IPS DF 19.7 (cell line): ENCODE results near the gene SPSB2.

Experiments used
- DNase-seq: peaks from one replicate; pipeline ENCODE4 v3.0.0-alpha.2; 2013; ENCODE audit warnings: low read depth, low spot score

SPSB2 gene

DNA sequence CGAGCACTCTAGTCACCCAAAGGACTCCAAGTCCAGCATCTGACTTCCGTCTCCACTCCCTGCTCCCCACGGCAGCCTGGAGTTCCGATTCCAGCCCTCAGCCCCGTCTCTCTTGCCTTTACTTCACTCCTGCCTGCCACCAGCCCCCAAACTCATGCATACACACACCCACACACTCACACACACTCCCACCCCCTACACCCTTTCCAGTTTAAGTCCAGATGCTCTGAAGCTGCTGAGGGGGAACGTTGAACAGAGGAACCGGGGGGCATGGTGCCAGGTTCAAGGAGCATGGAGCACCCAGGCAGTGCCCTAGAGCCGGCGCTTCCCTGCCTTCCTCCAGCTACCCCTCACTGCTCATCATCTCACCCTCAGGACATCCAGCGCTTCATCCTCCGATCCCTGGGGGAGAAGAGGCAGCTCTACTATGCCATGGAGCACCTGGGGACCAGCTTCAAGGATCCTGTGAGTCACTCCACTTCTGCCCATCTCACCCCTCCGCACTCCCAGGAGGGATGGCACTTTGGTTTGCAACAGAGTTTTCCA, 41.6 kb downstream of the SPSB2 start:
- no peak for DNase-seq

DNA sequence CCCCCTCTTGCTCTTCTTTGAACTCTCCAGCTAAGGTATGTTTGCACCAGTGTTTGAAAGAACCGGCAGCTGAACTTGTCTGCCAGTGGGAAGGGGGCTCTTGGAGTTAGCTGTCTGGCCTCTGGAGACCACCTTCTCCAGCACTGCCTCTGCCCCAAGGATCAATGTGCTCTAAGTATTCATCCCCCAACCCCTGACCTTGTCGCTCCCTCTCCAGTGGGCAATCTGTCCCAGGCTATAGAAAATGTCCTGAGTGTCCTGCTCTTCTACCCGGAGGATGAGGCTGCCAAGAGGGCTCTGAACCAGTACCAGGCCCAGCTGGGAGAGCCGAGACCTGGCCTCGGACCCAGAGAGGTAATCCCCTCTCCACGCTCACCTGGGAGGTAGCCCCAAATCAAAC, 42.1 kb downstream of the SPSB2 start:
- no peak for DNase-seq

DNA sequence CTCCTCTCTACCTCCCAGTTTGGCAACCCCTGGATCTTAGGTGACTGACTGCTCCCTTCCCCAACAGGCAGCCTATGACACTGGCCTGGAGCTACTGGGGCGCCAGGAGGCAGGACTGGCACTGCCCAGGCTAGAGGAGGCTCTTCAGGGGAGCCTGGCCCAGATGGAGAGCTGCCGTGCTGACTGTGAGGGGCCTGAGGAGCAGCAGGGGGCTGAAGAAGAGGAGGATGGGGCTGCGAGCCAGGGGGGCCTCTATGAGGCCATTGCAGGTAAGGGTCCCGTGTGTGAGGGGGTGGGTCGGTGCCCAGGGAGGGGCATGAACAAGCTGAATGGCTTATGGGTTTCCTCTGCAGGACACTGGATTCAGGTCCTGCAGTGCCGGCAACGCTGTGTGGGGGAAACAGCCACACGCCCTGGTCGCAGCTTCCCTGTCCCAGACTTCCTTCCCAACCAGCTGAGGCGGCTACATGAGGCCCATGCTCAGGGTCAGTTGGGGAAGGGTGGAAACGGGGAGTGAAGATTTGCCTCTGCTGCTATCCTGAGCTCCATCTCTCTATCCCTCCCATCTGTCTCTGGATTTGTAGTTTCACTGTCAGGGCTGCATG, 42.7 kb downstream of the SPSB2 start:
- DNase-seq, result no peak

- no peak for DNase-seq
Measured at GRCh38 chr12:6829536-6830220, 43.4 kb downstream of the SPSB2 start.

DNA sequence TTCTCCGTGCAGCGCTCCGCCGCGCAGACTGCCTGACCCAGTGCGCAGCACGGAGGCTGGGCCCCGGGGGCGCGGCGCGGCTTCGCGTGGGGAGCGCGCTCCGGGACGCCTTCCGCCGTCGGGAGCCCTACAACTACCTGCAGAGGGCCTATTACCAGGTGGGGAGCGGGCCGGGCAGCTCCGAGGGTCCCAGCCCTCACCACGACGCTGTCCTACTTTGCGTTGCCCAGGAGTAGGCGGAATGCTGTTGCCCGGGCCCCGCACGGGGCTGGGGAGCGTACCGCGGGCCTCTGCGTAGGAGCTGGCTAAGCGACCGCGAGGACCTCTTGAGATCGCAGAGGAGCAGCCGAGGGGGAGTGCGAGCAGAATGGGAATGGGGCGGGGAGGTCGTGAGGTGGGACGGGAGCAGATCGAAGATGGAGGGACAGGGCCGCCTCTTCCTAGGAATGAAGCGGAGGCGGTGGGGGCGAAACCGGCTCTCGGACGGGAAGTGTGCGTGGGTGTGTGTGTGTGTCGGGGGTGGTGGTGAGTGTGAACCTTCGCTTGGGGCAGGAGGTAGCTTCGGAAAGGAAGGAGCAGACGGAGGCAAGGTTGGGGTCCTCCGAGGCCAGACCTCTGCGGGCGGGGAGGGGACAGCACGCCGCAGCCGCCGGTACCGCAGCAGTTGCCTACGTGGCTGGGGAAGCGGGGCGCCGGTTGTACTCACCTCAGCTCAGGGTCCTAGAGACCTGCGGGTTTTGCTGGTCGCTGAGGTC, 44.1 kb downstream of the SPSB2 start:
- no peak for DNase-seq

GRCh38 chr12:6827982-6828780, 44.9 kb downstream of the SPSB2 start, which contains the start of gene P3H3:
P3H3 (plus strand) TSS chr12:6828407; CDS start chr12:6828441, 34 bp downstream.
- DNase-seq, result no peak

GRCh38 chr12:6827437-6827911, 45.6 kb downstream of the SPSB2 start:
- no peak for DNase-seq

- no peak for DNase-seq
Measured at GRCh38 chr12:6826734-6827436, 46.2 kb downstream of the SPSB2 start.

DNA sequence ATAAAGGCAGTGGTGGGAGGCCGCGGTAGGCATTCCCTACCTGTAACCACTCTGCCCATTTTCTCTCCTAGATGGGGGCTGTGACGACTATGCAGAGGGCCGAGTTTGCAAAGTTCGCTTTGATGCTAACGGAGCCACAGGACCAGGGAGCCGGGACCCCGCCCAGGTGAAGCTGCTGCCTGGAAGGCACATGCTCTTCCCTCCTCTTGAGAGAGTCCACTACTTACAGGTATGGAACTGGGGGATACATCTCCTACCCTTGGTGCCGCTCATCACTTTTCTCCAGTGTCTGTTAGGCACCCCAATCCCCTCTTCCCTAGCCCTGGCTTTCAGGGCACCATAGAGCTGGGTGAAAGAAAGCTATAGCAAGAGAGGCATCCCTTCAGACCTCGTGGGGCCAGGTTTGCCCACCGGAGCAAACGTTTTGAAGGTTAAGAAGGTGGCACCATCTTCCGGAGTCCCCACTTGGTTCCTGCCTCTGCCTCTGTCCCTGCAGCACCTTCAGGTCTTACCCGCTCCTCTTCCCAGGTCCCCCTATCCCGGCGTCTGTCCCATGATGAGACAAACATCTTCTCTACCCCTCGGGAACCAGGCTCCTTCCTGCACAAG, 46.9 kb downstream of the SPSB2 start:
- no peak for DNase-seq

DNA sequence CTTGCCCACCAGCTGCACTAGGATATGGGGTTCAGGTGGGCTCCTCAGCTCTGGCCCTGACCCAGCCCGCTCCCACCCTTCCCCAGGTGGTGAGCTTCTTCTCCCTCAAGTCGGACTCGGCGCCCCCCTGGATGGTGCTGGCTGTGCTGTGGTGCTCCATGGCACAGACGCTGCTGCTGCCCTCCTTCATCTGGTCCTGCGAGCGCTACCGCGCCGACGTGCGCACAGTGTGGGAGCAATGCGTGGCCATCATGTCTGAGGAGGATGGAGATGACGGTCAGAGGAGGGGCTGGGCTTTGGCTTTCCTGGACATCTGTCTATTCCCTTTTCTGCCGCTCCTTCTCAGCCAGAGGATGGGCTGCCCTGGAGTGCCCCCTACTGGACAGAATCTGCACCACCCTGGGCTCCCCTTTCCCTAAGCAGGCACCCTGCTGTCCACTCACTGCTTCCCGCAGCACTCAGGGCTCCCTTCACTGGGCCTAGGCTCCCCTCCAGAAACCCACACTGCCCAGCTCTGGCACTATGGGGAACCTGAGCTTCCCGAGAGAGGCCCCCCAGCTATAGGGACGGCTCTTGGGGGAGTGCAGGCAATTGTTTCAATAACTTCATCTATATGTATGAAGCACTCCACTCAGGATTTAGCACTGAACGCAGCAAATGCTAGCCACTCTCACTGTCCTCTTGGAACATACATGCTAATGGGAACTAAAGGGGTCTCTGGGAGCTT, 47.5 kb downstream of the SPSB2 start:
- peak; percentile 57 for DNase-seq

DNA sequence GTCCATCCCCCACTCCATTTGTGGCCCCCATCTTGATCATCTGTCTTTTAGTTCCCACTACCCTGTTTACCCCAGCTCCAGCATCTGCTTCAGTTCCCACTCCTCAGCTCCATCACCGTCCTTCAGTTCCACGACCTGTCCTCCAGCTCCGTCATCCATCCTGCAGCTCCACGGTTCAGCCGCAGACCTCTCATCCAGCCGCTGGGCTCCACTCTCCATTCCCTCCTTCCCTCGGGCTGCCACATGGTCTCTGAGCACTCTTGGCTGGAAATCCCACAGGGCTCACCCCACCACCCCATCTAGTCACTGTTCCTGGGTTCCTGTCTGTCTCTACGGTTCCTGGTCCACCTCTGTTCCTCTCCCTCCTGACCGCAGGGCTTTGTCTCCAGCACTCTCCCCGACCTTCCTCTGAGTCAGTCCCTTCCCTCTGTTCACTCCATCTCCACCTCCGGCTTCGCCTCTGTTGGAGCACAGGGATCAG, 48.2 kb downstream of the SPSB2 start:
- DNase-seq, result no peak

DNA sequence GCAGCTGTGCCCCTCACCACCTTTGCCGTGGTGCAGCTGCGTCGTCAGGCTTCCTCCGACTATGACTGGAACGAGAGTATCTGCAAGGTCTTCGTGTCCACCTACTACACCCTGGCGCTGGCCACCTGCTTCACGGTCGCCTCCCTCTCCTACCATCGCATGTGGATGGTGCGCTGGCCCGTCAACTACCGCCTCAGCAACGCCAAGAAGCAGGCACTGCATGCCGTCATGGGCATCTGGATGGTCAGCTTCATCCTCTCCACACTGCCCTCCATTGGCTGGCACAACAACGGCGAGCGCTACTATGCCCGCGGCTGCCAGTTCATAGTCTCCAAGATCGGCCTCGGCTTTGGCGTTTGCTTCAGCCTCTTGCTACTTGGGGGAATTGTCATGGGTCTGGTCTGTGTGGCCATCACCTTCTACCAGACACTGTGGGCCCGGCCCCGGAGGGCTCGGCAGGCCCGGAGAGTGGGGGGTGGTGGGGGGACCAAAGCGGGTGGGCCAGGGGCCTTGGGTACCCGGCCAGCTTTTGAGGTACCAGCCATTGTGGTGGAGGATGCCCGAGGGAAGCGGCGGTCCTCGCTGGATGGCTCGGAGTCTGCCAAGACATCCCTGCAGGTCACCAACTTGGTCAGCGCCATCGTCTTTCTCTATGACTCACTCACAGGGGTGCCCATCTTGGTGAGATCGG, 48.9 kb downstream of the SPSB2 start:
- no peak for DNase-seq

DNA sequence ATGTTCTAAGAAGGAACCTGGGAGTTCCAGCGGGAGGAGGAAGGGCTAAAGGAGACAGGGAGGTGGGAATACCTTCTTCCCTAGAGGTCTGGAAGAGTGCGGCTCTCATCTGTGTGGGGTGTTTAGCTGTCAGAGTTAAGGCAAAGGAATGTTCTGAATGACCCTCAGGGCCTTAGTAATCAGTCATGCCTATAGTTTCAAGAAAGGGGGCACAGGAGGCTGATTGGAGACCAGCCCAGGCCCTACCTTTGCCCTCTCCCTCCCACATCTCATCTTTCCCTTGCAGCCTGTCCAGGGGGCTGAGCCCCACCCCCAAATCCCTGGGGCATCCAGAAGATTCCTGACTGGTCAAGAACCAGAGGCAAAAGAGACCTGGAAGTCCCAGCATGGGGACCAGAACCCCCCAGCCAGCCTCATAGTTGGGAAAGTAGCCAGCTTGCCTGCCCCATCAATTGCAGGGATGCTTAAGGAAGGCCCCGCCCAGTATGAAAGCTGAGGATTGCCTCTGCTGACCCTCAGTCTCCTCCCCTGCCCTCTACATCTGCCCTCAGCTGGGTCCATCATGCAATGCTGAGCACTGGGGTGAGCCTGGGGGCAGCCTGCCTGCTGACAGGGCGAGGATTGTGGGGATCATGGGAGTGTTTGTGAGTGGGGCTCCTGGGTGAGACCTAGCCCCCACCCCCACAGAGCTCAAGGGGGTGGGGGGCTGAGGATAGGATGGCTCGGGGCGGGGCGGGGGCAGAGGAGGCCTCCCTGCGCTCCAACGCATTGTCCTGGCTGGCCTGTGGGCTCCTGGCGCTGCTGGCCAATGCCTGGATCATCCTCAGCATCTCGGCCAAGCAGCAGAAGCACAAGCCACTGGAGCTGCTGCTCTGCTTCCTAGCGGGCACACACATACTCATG, 49.7 kb downstream of the SPSB2 start:
- DNase-seq, result no peak

DNA sequence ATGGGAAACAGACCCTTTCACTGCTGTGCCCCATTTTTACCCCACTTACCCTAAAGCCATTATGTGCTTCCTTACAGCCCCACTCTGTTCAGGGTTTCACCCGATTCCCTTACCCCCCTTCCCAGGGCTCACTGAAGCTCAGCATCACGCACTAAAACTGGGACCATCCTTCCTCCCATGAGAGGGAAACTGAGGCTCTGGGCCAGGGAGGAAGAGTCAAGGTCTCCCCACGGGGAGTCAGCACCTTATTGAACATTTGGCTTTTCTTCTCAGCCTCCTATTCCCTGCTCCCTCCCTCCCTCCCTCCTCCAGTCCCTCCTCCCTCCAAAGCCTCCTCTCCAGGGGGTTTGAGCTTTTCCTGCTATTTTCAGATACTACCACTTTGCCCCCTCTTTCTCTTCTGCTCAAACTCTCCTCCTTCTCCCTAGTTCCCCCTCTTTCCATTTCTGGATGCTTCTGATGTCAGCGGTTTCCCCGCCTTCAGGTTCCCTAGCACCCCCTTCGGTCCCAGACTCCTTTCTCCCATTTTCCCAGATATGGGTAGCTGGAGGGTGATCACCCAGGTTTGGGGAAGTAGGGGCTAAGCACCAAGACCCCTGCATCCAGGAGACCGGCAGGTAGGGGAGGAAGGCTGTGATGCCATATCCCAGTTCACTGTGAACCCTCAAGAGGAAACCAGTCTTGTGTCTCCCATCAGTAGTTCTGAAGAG, 50.5 kb downstream of the SPSB2 start:
- DNase-seq, result no peak

- peak; percentile 78 for DNase-seq
Measured at GRCh38 chr12:6821591-6822425, 51.3 kb downstream of the SPSB2 start, which contains the start of gene GPR162. GPR162 (plus strand) TSS chr12:6821821; CDS start chr12:6823899, 2,078 bp downstream.
